Naive thymus-derived CD4-positive, alpha-beta T cell (primary cell): ENCODE measurements around the gene OR4C6. TPM values are rescaled to one million over a fixed set of nuclear protein-coding genes. Genes with fewer than 3 reads are reported as not detected.

Experiments used
- polyA plus RNA-seq, 2 donors: library from polyadenylated mRNA; unstranded; fragments of 300-500 nt; fragmentation: Illumina TruSeq; gene quantifications; one replicate each; pipeline ENCODE4 v1.2.3, GENCODE V29; 2021
- total RNA-seq, 6 experiments: library from RNA in 5 of 6; stranded (reverse) in 5 of 6; gene quantifications; 1 replicate in 5 of 6; 2 replicates in 1 of 6; pipeline ENCODE4 v1.2.3 and lab custom pipeline; 2021 to 2026

The OR4C6 gene
- total and polyA plus RNA-seq, 7 experiments from 2014 or later, result not detected

Other genes starting within 250 kb of the OR4C6 start
- not detected for gene OR4C15, start 107.7 kb upstream of the OR4C6 start, total RNA-seq
- not detected for gene OR4C15, start 107.7 kb upstream of the OR4C6 start, polyA plus RNA-seq
- gene OR4C16, start 90.1 kb upstream of the OR4C6 start, total RNA-seq, result not detected
- not detected for gene OR4C16, start 90.1 kb upstream of the OR4C6 start, polyA plus RNA-seq
- gene OR4C11, start 54.6 kb upstream of the OR4C6 start, total RNA-seq, result not detected
- not detected for gene OR4C11, start 54.6 kb upstream of the OR4C6 start, polyA plus RNA-seq
- gene OR4P4, start 27.1 kb upstream of the OR4C6 start, total RNA-seq, result not detected
- gene OR4P4, start 27.1 kb upstream of the OR4C6 start, polyA plus RNA-seq, result not detected
- not detected for gene OR4S2, start 13.9 kb upstream of the OR4C6 start, total RNA-seq
- gene OR4S2, start 13.9 kb upstream of the OR4C6 start, polyA plus RNA-seq, result not detected
- gene OR5D13, start 111.2 kb downstream of the OR4C6 start, total RNA-seq, result not detected
- gene OR5D13, start 111.2 kb downstream of the OR4C6 start, polyA plus RNA-seq, result not detected
- not detected for gene OR5D14, start 133.4 kb downstream of the OR4C6 start, total RNA-seq
- gene OR5D14, start 133.4 kb downstream of the OR4C6 start, polyA plus RNA-seq, result not detected
- gene OR5L1, start 149.2 kb downstream of the OR4C6 start, total RNA-seq, result not detected
- gene OR5L1, start 149.2 kb downstream of the OR4C6 start, polyA plus RNA-seq, result not detected
- gene OR5D18, start 157.4 kb downstream of the OR4C6 start, total RNA-seq, result not detected
- not detected for gene OR5D18, start 157.4 kb downstream of the OR4C6 start, polyA plus RNA-seq
- gene OR5L2, start 165.0 kb downstream of the OR4C6 start, total RNA-seq, result not detected
- gene OR5L2, start 165.0 kb downstream of the OR4C6 start, polyA plus RNA-seq, result not detected
- gene OR5D16, start 176.6 kb downstream of the OR4C6 start, total RNA-seq, result not detected
- not detected for gene OR5D16, start 176.6 kb downstream of the OR4C6 start, polyA plus RNA-seq
- under 1 TPM in 2 of 5 experiments, not detected in 3; 0.29 to 0.32 TPM for gene TRIM51, start 221.1 kb downstream of the OR4C6 start, total RNA-seq
- gene TRIM51, start 221.1 kb downstream of the OR4C6 start, polyA plus RNA-seq, result not detected